Natural killer cell treated with Interleukin-12 subunit alpha and Interleukin-12 subunit beta and Interleukin-15 and Interleukin-18, amount 100 ng/mL, for 72 hours (primary cell): ENCODE data around the gene TIMM50. TPM values are rescaled to one million over a fixed set of nuclear protein-coding genes. Genes with fewer than 3 reads are reported as not detected.

Source experiments
- ATAC-seq, 2 donors: fragments of 150-1000 bp; cut with Tn5 transposase in 1 of 2; sonication (Bioruptor Pico), chemical (Tn5 transposase) in 1 of 2; 2 replicates each; pipeline ENCODE4 v1.10.0; 2021
- DNase-seq: peaks from one replicate; pipeline ENCODE4 v3.0.0; 2022; ENCODE audit warnings: low spot score
- H3K27ac Mint-ChIP-seq, 2 donors: 1 replicate in 1 of 2; 2 replicates in 1 of 2; pipeline ENCODE4 v1.8.0; 2022; ENCODE audit warnings: mixed read lengths in 2 of 2, mild to moderate bottlenecking in 1 of 2, moderate library complexity in 1 of 2
- H3K27me3 Mint-ChIP-seq, 2 donors: 1 replicate in 1 of 2; 2 replicates in 1 of 2; pipeline ENCODE4 v1.8.0; 2022; ENCODE audit warnings: mixed read lengths in 2 of 2
- H3K36me3 Mint-ChIP-seq: one replicate; pipeline ENCODE4 v1.8.0; 2022; ENCODE audit warnings: mixed read lengths
- H3K4me1 Mint-ChIP-seq, 2 donors: 1 replicate in 1 of 2; 2 replicates in 1 of 2; pipeline ENCODE4 v1.8.0; 2022; ENCODE audit warnings: low read depth in 2 of 2, mixed read lengths in 2 of 2, mild to moderate bottlenecking in 1 of 2
- H3K4me3 Mint-ChIP-seq: one replicate; pipeline ENCODE4 v1.8.0; 2022; ENCODE audit warnings: mixed read lengths
- H3K9me3 Mint-ChIP-seq: 2 replicates; pipeline ENCODE4 v1.8.0; 2022; ENCODE audit warnings: mixed read lengths
- total RNA-seq, 2 donors: library from RNA; stranded (reverse); gene quantifications; one replicate each; pipeline ENCODE4 v1.2.3, GENCODE V29; 2022

The TIMM50 gene
- total RNA-seq, 2 donors from 2014 or later = 74.0 to 133 TPM

DNA sequence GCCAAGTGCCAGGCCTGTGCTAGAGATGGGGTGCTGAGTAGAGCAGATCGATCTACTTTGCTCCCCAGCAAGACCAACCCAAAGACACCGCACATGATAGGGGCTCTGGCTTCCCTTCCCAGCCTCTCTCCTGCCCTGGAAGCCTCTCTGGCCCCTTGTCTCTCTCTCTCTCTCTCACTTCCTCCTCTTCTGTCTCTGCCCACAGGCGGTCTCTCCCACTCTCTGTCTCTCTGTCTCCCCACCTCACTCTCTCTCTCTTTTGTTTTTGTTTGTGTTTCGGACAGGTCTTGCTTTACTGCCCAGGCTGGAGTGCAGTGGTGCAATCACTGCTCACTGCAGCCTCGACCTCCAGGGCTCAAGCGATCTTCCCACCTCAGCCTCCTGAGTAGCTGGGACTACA lies 35.6 kb downstream of the TIMM50 start:
- DNase-seq (no peak), ATAC-seq (no peak)
- no peaks in the 10 kb centered on the region for H3K9me3 Mint-ChIP-seq
- peaks cover 20 to 24% of the 10 kb centered on the region in 2 donors for H3K27me3 Mint-ChIP-seq
- H3K4me3 Mint-ChIP-seq = peak overlapping the region; percentile 54
- peaks cover 7 to 9% of the 10 kb centered on the region in 2 donors for H3K4me1 Mint-ChIP-seq
- H3K36me3 Mint-ChIP-seq = peaks cover 12% of the 10 kb centered on the region
- no peak overlapping the region for H3K27ac Mint-ChIP-seq

DNA sequence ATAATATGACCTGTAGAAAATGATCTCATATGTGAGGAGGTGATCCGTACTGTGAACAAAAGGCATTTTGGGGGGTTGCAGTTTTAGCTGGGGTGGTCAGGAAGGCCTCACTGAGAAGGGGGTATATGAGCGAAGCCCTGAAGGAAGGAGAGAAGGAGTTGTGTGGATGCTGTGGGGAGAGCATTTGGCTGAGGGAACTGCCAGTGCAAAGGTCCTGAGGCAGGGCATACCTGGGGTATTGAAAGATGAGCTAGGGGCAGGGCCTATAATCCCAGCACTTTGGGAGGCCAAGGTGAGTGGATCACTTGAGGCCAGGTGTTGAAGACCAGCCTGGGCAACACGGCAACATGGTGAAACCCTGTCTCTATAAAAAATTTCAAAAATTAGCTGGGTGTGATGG lies 36.8 kb downstream of the TIMM50 start:
- no peak for ATAC-seq
- Mint-ChIP-seq H3K4me3 (no peak overlapping the region), H3K36me3 (peaks cover 12% of the 10 kb centered on the region), H3K9me3 (no peaks in the 10 kb centered on the region), H3K4me1 (peaks cover 7 to 9% of the 10 kb centered on the region in 2 donors), H3K27me3 (peaks cover 20 to 24% of the 10 kb centered on the region in 2 donors), H3K27ac (no peak overlapping the region)
- no peak for DNase-seq

DNA sequence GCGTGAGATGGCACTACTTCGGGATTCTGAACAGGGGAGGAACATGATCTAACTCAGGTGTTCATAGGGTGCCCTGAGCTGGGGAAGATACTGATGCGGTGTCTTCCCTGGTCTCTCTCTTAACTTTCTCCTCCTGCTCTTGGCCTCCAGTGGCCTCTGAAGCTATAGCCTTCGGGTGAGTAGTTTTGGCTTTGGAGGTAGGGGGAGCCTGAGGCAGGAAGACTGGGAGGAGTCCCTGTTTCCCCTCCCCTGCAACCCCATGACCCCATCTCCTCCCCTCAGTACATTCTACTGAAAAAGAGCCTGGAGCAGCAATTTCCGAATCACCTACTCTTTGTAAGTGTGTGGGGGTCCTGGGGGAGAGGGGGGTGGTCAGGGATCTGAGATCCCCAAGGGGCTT lies 37.8 kb downstream of the TIMM50 start:
- DNase-seq = no peak
- peaks cover 12% of the 10 kb centered on the region for H3K36me3 Mint-ChIP-seq
- no peaks in the 10 kb centered on the region for H3K9me3 Mint-ChIP-seq
- H3K4me1 Mint-ChIP-seq = peaks cover 7 to 9% of the 10 kb centered on the region in 2 donors
- no peak overlapping the region for H3K4me3 Mint-ChIP-seq
- H3K27ac Mint-ChIP-seq = no peak overlapping the region
- ATAC-seq = no peak
- peaks cover 20% of the 10 kb centered on the region in 2 donors for H3K27me3 Mint-ChIP-seq

DNA sequence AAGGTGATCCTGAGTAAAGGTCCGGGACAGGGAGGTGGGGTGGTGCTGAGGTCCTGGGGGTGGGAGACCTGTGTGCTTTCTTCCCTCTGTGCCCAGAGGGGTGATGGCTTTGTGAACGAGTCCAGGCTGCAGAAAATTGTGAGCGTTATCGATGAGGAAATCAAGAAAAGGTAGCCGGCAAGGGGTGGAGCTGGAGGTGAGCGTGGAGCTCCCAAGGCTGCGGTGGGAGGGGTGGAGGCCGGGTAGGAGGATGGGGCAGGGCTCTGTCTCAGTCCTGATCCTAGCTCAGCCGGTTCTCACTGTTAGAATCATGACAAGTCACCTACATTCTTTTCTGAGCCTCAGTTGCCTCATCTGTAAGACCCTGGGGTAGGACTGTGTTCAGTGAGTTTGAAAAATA lies 38.3 kb downstream of the TIMM50 start:
- no peak overlapping the region for H3K4me3 Mint-ChIP-seq
- no peak for DNase-seq
- H3K27me3 Mint-ChIP-seq = peaks cover 20% of the 10 kb centered on the region in 2 donors

DNA sequence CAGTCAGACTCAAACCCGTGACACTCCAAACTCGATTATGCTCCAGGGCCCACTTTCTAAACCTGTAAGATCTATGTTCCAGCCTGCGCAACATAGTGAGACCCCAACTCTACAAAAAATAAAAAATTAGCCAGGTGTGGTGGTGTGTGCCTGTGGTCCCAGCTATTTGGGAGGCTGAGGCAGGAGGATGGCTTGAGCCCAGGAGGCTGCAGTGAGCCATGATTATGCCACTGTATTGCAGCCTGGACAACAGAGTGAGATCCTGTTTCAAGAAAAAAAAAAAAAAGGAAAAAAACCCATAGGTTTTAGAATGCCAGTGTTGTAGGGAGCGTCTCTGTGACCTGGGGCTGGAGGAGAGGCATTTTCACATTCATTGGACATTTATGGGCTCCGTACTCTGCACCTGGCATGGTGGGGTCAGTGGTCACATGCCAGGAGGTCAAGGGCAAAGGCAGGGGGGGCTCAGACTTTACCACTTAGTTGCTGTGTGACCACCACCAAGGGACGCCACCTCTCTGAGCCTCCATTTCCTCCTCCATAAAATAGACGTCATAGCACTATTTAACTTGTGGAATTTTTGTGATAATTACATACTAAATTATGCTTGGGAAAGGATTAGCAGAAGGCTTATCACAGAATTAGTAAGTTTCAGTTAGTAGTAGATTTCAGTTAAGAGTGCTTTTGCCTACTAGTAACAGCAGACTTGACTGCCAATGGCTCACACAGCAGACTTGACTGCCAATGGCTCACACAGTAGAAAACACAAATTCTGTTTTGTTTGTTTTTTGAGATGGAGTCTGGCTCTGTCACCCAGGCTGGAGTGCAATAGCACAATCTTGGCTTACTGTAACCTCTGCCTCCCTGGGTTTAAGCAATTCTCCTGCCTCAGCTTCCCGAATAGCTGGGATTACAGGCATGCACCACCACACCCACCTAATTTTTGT lies 40.2 kb downstream of the TIMM50 start:
- peaks cover 12% of the 10 kb centered on the region for H3K36me3 Mint-ChIP-seq
- peaks cover 16 to 20% of the 10 kb centered on the region in 2 donors for H3K27me3 Mint-ChIP-seq
- no peak overlapping the region for H3K27ac Mint-ChIP-seq
- H3K4me1 Mint-ChIP-seq = peaks cover 5 to 7% of the 10 kb centered on the region in 2 donors
- no peaks in the 10 kb centered on the region for H3K9me3 Mint-ChIP-seq
- ATAC-seq = no peak
- no peak for DNase-seq
- no peak overlapping the region for H3K4me3 Mint-ChIP-seq

More for the DNA sequence above, 38.3 kb downstream of the TIMM50 start:
- H3K4me1 Mint-ChIP-seq = peaks cover 7 to 9% of the 10 kb centered on the region in 2 donors
- no peak for ATAC-seq
- no peaks in the 10 kb centered on the region for H3K9me3 Mint-ChIP-seq
- H3K27ac Mint-ChIP-seq = no peak overlapping the region
- H3K36me3 Mint-ChIP-seq = peaks cover 12% of the 10 kb centered on the region

DNA sequence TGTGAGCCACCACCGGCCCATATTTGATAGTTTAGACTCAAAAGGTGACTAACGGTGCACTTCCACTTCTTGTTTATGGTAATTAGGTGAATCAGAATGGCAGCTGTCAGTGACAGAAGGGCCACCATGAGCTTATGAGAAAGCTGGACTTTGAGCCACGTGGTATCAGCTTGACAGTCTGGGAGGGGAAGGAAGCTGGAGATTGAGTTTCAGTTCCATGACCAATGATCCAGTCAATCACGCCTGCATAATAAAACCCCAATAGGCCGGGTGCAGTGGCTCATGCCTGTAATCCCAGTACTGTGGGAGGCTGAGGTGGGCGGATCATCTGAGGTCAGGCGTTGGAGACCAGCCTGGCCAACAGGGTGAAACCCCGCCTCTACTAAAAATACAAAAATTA lies 43.9 kb downstream of the TIMM50 start:
- Mint-ChIP-seq H3K9me3 (no peaks in the 10 kb centered on the region), H3K4me3 (no peak overlapping the region), H3K4me1 (peaks cover 0 to 5% of the 10 kb centered on the region in 2 donors), H3K27me3 (no peaks in the 10 kb centered on the region), H3K27ac (no peak overlapping the region), H3K36me3 (no peaks in the 10 kb centered on the region)
- no peak for DNase-seq
- no peak for ATAC-seq

DNA sequence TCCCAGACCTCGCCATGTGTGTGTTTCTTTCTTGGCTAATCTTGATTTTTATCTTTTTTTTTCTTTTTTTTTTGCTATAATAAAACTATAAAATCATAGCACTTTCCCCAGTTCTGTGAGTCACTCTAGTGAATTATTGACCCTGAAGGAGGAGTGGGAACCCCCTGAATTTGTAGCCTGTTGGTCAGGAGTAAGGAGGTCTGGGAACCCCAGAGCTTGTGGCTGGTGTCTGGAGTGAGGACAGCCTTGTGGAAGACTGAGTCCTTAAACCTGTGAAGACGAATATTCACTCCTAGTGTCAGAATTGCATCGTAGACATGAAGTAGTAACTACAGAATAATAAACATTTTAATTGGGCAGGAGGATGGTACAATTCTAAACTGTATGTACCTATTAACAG lies 44.6 kb downstream of the TIMM50 start:
- DNase-seq (no peak), ATAC-seq (no peak)
- Mint-ChIP-seq H3K9me3 (no peaks in the 10 kb centered on the region), H3K4me3 (no peak overlapping the region), H3K27me3 (no peaks in the 10 kb centered on the region), H3K36me3 (no peaks in the 10 kb centered on the region), H3K27ac (no peak overlapping the region), H3K4me1 (peaks cover 0 to 5% of the 10 kb centered on the region in 2 donors)

DNA sequence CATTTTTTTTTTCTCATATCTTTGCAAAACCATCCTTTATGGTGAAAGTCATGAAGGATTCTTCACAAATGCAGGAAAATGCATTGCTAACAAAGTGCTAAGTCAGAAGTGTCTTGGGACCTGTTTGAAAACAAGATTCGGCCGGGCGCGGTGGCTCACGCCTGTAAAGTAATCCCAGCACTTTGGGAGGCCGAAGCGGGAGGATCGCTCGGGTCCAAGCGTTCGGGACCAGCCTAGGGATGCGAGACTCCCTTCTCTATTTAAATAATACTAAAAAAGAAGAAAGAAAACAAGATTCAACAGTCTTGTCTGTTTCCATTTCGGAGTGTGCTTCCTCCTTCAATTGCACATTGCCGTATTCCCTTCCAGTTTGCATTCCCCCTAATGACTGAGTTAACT lies 51.2 kb downstream of the TIMM50 start:
- H3K4me1 Mint-ChIP-seq = peaks cover 3 to 13% of the 10 kb centered on the region in 2 donors
- no peaks in the 10 kb centered on the region for H3K9me3 Mint-ChIP-seq
- no peak for DNase-seq
- no peak for ATAC-seq
- H3K4me3 Mint-ChIP-seq = peak overlapping the region; percentile 86
- peak overlapping the region; percentile 46 to 76 for H3K27ac Mint-ChIP-seq
- H3K36me3 Mint-ChIP-seq = no peaks in the 10 kb centered on the region
- H3K27me3 Mint-ChIP-seq = no peaks in the 10 kb centered on the region

DNA sequence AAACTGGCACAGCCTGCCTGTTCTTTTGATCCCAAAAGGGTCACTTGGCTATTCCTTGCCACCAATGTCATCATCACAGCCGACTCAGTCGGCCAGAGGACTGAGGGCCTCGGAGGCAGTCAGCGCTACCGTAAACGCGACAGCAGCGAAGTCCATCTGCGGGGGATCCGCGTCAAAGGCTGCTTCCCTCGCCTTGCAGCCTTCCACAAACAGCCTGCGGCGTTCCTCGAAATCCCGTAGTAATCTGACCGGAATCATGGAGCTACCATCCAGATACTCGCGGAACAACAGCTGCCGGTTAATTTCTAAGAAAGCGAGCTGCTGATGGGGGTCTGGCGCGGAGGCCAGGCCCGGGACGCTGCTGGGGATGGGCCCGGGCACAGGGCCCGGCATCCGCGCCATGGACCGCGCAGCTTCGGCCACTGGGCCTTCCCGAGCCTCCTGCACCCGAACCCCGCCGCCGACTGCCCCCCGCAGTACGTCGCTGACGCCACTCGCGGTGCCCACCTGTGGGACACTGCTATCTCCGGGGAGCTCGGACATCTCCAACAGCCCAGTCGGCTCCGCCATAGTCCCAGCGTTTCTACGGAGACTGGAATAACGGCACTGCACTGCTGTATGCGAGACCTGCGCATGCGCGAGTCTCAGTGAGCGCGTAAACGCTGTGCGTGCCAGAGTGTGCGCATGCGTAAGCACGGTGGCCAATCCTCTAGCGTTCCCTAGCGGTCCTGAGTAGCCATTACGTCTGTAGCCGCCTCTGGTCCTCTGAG lies 51.8 kb downstream of the TIMM50 start, which contains the start of gene EID2B:
EID2B (minus strand) TSS at position 620 of the 770 bp plus-strand sequence; CDS start at position 570, 50 bp downstream.
- peak; percentile 97 to 98 for ATAC-seq
- peak; percentile 93 for DNase-seq
- H3K36me3 Mint-ChIP-seq = no peaks in the 10 kb centered on the region
- H3K27me3 Mint-ChIP-seq = no peaks in the 10 kb centered on the region
- peak within 1 kb of the TSS; percentile 86 for H3K4me3 Mint-ChIP-seq
- H3K27ac Mint-ChIP-seq = peak within 1 kb of the TSS; percentile 46 to 76
- no peaks in the 10 kb centered on the region for H3K9me3 Mint-ChIP-seq
- peaks cover 3 to 13% of the 10 kb centered on the region in 2 donors for H3K4me1 Mint-ChIP-seq

DNA sequence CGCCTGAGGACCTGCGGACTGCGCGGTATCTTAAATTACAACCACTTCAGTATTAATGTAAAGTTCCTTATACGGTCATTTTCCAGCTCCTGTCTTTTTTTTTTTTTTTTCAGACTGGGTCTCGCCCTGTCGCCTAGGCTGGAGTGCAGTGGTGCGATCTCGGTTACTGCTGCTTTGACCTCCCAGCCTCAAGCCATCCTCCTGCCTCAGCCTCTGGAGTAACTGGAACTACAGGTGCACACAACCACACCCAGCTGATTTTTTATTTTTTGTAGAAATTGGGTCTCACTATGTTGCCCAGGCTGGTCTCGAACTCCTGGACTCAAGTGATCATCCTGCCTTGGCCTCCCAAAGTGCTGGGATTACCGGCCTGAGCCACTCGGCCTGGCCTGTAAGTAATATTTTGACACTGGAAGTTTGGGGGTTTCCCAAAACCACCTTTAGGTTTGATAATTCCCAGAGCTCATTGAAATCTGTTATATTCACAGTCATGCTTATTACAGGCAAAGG lies 52.4 kb downstream of the TIMM50 start:
- H3K27me3 Mint-ChIP-seq = no peaks in the 10 kb centered on the region
- no peaks in the 10 kb centered on the region for H3K9me3 Mint-ChIP-seq
- no peak for DNase-seq
- H3K27ac Mint-ChIP-seq = peak overlapping the region; percentile 46 to 76
- H3K4me1 Mint-ChIP-seq = peaks cover 5 to 17% of the 10 kb centered on the region in 2 donors
- peak in 1 of 2 donors; percentile 13 for ATAC-seq
- H3K36me3 Mint-ChIP-seq = no peaks in the 10 kb centered on the region
- H3K4me3 Mint-ChIP-seq = peak overlapping the region; percentile 86

DNA sequence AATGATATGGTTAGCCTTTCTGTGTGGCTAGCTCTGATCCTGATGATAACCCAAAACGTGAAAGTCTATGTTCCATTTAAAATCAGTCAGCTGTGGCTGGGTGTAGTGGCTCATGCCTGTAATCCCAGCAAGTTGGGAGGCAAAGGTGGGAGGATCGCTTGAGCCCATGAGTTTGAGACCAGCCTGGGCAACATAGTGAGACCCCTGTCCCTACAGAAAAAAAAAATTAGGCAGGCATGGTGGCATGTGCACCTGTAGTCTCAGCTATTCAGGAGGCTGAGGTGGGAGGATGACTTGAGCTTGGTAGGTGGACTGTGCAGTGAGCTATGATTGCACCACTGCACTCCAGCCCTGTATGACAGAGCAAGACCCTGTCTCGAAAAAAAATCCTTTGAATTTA lies 53.2 kb downstream of the TIMM50 start:
- Mint-ChIP-seq H3K9me3 (no peaks in the 10 kb centered on the region), H3K4me3 (no peak overlapping the region), H3K27ac (no peak overlapping the region), H3K27me3 (no peaks in the 10 kb centered on the region), H3K36me3 (no peaks in the 10 kb centered on the region), H3K4me1 (peaks cover 10 to 20% of the 10 kb centered on the region in 2 donors)
- ATAC-seq (no peak), DNase-seq (no peak)

DNA sequence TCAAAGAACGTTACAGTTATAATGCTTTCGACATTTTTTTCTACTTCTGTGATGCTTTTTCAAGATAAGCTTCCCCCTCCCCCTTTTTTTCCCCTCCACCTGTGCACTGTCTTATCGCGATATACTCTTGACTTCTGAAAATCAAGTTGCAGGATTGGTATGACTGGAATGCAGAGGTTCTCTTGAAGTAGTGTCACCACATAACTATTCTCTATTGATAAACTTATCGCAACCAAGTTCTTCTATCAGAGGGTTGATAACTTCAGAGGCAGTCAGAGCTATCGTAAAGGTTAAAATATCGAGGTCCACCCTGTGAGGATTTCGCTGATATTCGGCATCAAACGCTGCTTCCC lies 58.5 kb downstream of the TIMM50 start:
- no peaks in the 10 kb centered on the region for H3K36me3 Mint-ChIP-seq
- H3K27me3 Mint-ChIP-seq = peaks cover 0 to 8% of the 10 kb centered on the region in 2 donors
- H3K4me3 Mint-ChIP-seq = peak overlapping the region; percentile 94
- DNase-seq = no peak
- no peak for ATAC-seq
- no peaks in the 10 kb centered on the region for H3K9me3 Mint-ChIP-seq
- H3K27ac Mint-ChIP-seq = peak overlapping the region; percentile 88 to 91
- H3K4me1 Mint-ChIP-seq = peaks cover 22 to 38% of the 10 kb centered on the region in 2 donors

DNA sequence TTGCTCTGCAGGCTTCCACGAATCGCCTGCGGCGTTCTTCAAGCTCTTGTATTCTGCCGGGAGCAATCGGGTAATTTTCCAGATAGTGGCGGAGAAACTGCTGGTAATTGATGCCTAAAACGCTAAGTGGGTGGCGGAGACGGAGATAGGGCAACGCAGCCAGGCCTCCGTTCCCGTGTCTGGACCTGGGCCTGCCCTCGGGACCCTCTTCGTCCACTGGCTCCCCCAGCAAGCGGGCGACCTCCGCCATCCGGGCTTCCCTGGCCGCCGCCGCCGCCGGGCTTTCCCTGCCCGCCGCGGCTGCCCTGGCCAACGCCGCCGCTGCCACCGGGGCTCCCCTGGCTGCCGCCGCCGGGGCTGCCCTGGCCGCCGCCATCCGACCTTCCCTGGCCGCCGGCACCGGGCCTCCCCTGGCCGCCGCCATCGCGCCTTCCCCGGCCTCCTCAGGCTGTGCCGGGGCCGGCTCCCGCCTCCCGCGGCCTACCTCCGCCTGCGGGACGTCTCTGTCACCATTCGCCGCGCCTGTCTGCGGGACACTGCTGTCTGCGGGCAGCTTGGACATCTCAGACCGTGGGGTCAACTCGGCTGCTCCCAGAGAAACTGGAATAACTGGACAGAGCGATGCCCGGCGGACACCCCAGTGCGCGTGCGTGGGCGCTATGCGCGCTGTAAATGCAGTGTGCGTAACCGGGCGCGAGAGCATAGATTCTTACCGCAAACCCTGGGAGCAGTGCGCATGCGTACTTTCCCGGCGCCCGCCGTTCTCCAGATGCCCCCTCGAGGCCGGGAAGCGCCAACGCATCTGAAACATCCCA lies 59.1 kb downstream of the TIMM50 start, which contains the start of gene EID2:
EID2 (minus strand) TSS at position 644 of the 815 bp plus-strand sequence; CDS start at position 562, 82 bp downstream.
- Mint-ChIP-seq H3K36me3 (no peaks in the 10 kb centered on the region), H3K27ac (peak within 1 kb of the TSS; percentile 88 to 91), H3K27me3 (peaks cover 0 to 8% of the 10 kb centered on the region in 2 donors), H3K4me1 (peaks cover 22 to 38% of the 10 kb centered on the region in 2 donors), H3K4me3 (peak within 1 kb of the TSS; percentile 95), H3K9me3 (no peaks in the 10 kb centered on the region)
- DNase-seq (peak; percentile 96), ATAC-seq (peak; percentile 95 to 97)
